WTC11 (cell line): ENCODE results near the gene TMUB1.

Experiments used
- CREM ChIP-seq: sonication (generic); formaldehyde crosslinking; IDR thresholded peaks from 2 replicates; pipeline ENCODE4 v1.8.1; 2022; ENCODE audit warnings: mild to moderate bottlenecking, missing genetic modification reagents, moderate library complexity
- CTCF ChIP-seq: fragments of 200-600 bp; IDR thresholded peaks from 2 replicates; pipeline ENCODE4 v1.8.0; 2022; ENCODE audit warnings: antibody characterized with exemption
- E2F5 ChIP-seq: sonication (generic); formaldehyde crosslinking; IDR thresholded peaks from 2 replicates; pipeline ENCODE4 v1.8.1; 2022; ENCODE audit warnings: mild to moderate bottlenecking, moderate library complexity, missing genetic modification reagents
- ELF4 ChIP-seq: sonication (generic); formaldehyde crosslinking; IDR thresholded peaks from 2 replicates; pipeline ENCODE4 v1.8.1; 2022; ENCODE audit warnings: low read depth, mild to moderate bottlenecking, moderate library complexity, missing genetic modification reagents
- NFE2L1 ChIP-seq: sonication (generic); formaldehyde crosslinking; IDR thresholded peaks from 2 replicates; pipeline ENCODE4 v1.8.1; 2023; ENCODE audit warnings: missing genetic modification reagents
- PRRX2 ChIP-seq: fragments of 250-450 bp; sonication (Bioruptor Pico); IDR thresholded peaks from 2 replicates; pipeline ENCODE4 v1.8.0; 2021; ENCODE audit warnings: mild to moderate bottlenecking
- TEAD1 ChIP-seq: sonication (generic); formaldehyde crosslinking; IDR thresholded peaks from 2 replicates; pipeline ENCODE4 v1.8.0; 2022; ENCODE audit warnings: mild to moderate bottlenecking, missing genetic modification reagents
- TEAD4 ChIP-seq: sonication (generic); formaldehyde crosslinking; IDR thresholded peaks from 2 replicates; pipeline ENCODE4 v1.8.0; 2022; ENCODE audit warnings: mild to moderate bottlenecking, missing genetic modification reagents
- ZNF317 ChIP-seq: sonication (generic); formaldehyde crosslinking; IDR thresholded peaks from 2 replicates; pipeline ENCODE4 v1.8.1; 2023; ENCODE audit warnings: low read depth, mild to moderate bottlenecking, moderate library complexity, missing genetic modification reagents, borderline replicate concordance

- TF ChIP-seq CREM (CRISPR knock-in tag) (no peak), TEAD4 (CRISPR knock-in tag) (no peak), CTCF (peak; percentile 90), TEAD1 (CRISPR knock-in tag) (no peak), ZNF317 (CRISPR knock-in tag) (no peak), ELF4 (no peak), PRRX2 (CRISPR knock-in tag) (no peak), NFE2L1 (CRISPR knock-in tag) (no peak), E2F5 (CRISPR knock-in tag) (no peak)
Observed at GRCh38 chr7:151110941-151111645, 27.8 kb upstream of the TMUB1 start.
